HG02970 (cell line): Measurements from ENCODE around the gene FGR.

Source experiments
- ATAC-seq: cut with Tn5 transposase; IDR thresholded peaks from one replicate; pipeline ENCODE4 v1.9.1; 2021; ENCODE audit warnings: mild to moderate bottlenecking, moderate library complexity, moderate number of reproducible peaks; ENCODE audit not compliant: unreplicated experiment, low FRiP score

Gene FGR

DNA sequence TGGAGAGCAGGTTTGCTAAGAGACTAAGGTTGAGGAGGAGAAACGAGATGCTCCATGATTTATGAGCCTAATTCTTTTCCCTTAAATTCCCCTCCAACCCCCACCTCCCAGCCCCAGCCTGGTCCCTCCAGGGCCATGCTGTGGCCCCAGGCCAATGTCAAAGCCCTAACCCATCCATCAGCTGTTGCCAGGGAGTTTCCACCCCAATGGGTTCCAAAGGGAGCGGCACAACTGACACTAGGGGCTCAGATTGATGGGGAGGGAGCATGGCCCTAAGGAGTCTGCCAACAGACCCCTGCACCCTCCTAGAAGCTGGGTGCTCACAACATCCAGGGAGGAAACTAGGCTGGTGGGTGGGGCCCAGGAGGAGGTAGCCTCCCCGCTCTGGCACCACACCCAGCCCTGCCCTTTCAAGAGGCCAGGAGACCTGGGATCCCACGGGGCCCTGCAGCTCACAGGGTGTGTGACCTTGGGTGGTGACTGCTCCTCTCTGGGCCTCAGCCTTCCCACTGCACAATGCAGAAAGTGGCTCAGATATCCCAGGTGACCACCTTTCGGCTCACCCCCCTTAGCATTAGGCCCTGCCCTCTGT is 44.0 kb downstream of the FGR start:
- no peak for ATAC-seq

GRCh38 chr1:27589841-27590426 is 45.1 kb downstream of the FGR start:
- no peak for ATAC-seq

- ATAC-seq, result no peak
Measured at GRCh38 chr1:27589441-27589840, 45.5 kb downstream of the FGR start.

DNA sequence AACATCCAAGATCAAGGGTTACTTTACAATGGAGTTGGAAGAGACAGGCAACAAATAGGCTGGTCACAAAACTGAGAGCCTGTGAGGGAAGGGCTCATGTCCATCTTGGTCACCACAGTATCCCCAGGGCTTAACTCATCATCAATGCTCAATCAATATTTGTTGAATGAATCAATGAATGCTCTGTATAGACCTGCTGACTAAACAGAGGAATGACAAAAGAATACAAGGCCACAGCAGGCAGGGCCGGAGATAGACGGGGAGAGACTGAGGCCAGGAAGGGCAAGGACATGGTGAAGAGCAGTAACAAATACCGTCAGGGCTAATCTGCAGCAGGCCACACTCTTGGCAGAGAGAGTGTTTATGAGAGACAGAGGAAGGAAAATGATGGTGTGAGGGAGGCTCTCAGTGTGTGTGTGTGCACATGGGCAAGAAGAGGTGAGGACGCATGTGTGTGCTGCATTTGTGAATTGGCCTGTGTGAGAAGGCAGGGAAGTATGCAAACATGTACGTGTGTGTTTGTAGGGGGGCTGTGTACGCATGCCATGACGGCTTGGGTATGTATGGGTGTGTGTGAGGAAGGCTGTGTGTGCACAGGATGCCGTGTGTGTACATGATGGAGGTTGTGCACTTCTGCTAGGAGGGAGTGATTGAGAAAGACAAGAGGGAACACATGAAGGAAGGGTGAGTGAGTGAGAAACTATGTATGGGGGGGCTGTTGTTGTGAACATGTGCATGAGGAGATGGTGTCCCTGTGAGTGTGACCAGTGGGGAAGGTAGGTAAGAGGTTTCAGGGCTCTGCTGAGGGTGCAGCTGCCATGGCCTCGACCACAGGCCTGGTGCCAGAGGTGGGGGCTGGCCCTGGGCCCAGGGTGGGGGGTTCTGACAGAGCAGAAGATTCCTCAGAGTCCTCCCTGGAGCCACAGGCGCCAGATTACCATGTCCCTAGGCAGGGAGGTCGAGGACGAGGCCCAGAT is 46.4 kb downstream of the FGR start:
- ATAC-seq, result no peak

- ATAC-seq, result no peak
Measured at GRCh38 chr1:27585684-27586083, 49.3 kb downstream of the FGR start.

- ATAC-seq, result no peak
Measured at GRCh38 chr1:27584453-27584852, 50.5 kb downstream of the FGR start.

GRCh38 chr1:27583479-27583878 is 51.5 kb downstream of the FGR start:
- ATAC-seq, result no peak

DNA sequence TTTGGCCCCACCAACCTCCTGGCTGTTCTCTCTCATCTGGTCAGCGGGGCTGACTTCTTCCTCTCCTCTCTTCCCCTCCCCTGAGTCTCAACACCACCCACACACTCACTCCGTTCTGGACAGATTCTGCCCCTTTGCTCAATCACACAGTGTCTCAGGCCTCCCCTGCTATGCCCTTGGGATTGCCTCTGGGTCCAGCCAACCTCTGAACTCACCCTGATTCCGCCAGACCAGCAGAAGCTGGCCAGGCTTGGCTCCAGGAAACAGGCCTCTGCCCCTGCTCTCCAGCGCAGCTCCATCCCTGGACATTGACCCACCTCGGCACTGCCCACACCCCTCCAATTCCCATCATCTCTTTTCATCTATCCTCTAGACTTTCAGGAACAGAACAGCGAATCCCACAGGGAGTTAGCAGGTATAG is 53.2 kb downstream of the FGR start:
- no peak for ATAC-seq

- ATAC-seq, result no peak
Measured at GRCh38 chr1:27577504-27578188, 57.3 kb downstream of the FGR start.

- ATAC-seq, result no peak
Measured at GRCh38 chr1:27576806-27577227, 58.2 kb downstream of the FGR start.

DNA sequence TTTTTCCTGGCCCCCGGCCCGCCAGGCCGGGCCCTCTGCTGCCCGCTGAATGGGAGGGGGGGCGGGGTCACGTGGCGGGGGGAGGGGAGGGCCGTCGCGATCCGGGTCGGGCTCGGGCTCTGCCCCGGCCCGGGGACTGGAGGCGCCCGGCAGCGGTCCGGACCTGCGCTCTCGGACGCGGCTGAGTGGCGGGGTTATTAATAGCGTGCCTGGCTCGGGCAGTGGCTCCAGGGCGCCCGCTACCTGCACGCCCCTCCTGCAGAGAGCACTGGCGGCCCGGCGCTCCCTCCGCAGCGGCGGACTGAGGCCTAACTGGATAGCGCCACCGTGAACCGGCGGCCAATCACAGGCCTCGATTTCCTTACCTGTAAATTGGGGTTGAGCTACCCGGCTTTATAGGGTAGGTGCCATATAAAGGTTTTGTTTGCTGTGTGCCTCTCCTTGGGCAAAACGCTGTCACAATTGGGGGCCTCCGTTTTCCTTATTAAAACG is 59.1 kb downstream of the FGR start:
- no peak for ATAC-seq

DNA sequence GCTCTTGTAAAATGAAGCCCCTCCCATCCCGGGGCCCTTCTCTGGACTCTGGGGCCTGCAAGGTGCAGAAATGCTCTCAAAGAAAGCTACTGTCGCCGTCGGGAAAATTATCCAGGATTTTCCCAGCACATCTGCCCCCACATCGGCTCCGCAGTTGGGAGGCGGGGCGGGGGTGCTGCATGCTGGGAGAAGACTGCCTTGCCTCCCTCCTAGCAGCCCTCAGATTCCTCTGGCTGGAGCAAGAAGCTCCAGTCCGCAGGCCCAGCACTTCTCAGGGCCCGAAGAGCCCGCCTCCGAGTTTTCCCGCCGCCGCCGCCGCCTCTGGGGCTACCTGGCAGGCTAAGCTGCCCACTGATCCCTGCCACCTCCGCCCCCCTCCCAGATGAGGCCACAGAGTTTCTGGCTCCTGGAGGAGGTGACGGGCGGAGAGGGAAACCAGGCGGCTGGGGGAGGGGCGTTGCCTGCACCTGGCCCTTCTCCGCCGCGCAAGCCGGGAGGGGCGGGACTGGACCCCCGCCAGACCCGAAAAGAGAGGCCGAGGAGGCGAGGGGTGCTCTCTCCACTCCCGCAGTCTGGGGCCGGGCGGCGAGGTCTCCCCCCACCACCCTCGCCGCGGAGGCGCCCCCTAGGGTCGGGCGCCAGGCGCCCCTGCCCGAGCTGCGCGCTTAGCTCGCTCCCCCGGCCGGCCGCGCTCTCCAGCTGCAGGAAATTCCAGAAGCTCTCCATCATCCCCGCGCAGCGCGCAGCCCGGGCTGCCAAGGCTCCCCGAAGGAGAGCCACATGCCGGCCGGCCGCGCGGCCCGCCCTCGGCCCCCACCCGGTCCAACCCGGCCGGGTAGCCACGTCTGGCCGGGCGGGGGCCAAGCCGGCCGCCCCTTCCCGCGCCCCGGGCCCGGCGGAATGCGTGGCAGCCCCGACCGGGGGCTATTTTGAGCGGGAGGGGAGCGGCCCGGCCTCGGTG is 59.8 kb downstream of the FGR start:
- ATAC-seq, result no peak

DNA sequence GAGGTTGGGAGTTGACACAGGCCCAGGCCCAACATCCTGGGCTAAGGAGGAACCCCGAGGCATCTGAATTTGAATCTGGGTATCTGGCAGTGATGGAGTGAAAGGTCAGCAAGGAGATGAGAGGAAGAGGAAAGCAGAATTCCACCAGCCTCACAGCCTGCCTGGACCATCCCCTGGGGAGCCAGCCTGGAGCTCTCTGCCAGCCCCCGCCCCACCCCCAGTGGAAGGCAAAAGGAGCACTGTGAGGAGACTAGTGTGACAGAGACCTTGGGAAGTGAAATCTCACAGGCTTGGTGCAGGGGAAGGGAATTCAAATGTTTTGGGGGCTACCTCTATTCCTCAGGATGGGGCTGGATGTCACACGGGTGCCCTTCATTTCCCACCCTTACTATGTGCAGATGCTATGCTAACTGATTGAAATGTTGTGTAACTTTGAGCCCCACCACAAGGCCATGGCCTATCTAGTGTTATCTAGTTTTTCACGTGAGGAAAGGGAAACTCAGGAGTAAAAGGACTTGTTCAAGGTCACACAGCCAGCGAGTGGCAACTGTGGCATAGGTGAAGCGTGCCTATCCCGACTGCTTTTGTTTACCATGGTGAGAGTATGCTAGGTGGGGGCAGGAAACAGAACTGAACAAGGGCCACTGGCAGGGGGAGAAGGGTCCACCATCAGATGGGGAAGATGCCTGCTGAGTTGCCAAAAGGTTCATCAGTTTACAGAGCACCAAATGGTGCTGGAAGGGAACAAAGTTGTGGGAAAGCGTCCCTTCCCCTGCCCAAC is 60.8 kb downstream of the FGR start:
- ATAC-seq, result no peak

GRCh38 chr1:27572679-27573426 is 62.1 kb downstream of the FGR start:
- no peak for ATAC-seq

DNA sequence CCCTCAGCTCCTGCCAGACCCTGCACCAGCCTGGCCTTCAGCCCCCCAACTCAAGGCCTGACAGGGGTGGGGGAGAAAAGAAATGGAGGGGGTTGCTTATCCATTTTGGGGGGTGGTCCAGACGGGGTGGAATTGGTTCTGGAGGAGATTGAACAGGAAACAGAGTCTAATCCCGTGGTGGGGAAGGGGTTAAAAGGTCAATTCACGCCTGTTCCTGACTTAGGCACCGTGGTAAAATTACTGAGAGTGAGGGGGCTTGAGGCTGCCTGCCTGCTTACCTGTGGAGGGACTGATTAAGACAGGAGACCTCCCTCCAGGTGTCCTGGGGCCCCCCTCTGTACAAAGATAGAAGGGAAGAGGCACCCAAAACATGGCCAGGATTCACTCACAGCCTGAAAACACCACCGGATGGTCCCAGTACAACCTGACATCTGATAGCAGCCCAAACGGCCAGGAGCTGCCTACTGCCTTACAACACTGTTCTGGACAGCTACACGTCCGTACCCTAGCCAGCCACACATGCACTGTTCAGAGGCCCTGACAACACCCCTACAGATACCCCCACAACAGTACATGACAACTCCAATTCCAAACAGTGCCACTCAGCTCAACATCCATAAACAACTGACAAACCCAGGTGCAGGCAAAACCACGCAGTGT is 62.8 kb downstream of the FGR start:
- no peak for ATAC-seq

DNA sequence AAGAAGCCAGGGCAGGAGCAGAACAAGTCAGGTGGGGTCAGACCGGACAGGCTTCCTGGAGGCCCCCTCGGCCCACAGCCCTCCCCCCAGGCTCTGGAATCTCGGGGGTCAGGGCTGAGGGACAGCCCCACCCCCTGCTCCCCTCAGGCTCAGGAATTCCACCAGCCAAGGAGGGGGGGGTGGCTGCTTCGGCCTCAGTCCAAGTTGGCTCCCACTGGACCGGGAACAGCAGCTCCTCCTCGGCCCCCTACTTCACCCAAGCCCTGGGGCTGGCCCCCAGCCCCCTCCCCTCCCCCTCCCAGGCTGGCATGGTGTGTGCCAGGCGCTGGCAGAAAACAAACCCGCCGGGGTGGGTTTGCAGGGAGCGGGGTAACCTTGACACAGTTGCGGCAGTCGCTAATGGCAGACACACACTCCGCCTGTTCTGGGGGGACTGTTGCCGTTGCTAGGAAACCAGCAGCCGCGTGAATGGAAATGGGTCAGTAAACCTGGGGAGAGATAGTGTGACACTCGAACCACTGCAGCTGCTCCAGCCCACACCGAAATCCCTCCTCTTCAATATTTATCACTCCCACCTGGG is 63.5 kb downstream of the FGR start:
- no peak for ATAC-seq

DNA sequence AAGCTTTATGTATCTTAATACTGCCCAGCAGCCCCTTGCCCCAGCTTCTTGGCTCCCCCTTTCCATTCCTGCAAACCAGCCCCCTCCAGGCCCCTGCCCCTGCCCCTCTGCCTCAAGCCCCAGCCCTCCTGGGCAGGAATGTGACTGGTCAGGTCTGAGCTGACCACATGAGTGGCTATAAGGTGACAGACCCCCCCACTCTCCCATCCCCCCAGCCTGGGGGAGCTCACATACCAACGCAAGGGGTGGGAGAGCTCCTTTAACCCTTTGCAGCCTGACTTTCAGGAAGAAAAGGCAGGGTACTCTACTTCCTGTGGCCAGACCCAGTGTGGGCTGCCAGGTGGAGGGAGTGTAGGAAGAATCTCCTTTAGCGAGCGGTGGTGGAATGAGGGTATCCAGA is 64.2 kb downstream of the FGR start:
- ATAC-seq, result no peak
